Fibroblast of lung (primary cell): ENCODE measurements around the gene CAMK2G. TPM values are rescaled to one million over a fixed set of nuclear protein-coding genes. Genes with fewer than 3 reads are reported as not detected.
"Not testable (repeated sequence)": the region's sequence is repeated elsewhere in the genome, so short reads cannot be mapped to it uniquely, and the experiment has no call there.

Source experiments
- DNase-seq, 2 donors: peaks; one replicate each; pipeline versions ENCODE4 v3.0.0 to v3.0.0-alpha.2; 2010; ENCODE audit warnings: low read depth in 2 of 2
- H2AFZ ChIP-seq: 2 replicates; pipeline ENCODE4 v1.5.1; 2012; ENCODE audit warnings: low read length, control low read depth, inconsistent platforms
- H3K27ac ChIP-seq: 2 replicates; pipeline ENCODE4 v1.5.1; 2011; ENCODE audit warnings: low read length, control low read depth; ENCODE audit not compliant: insufficient read depth
- H3K27me3 ChIP-seq: 2 replicates; pipeline ENCODE4 v1.5.1; 2011; ENCODE audit warnings: mild to moderate bottlenecking, low read length; ENCODE audit not compliant: control insufficient read depth, insufficient read depth
- H3K36me3 ChIP-seq: 2 replicates; pipeline ENCODE4 v1.5.1; 2011; ENCODE audit warnings: low read length; ENCODE audit not compliant: control insufficient read depth, insufficient read depth
- H3K4me1 ChIP-seq: 2 replicates; pipeline ENCODE4 v1.5.1; 2011; ENCODE audit warnings: low read length; ENCODE audit not compliant: control insufficient read depth, insufficient read depth; ENCODE audit errors: extremely low read depth
- H3K4me2 ChIP-seq: 2 replicates; pipeline ENCODE4 v1.5.1; 2011; ENCODE audit warnings: low read length, control low read depth; ENCODE audit not compliant: insufficient read depth; ENCODE audit errors: extremely low read depth
- H3K4me3 ChIP-seq, 4 experiments: fragments of 200-600 bp in 1 of 4; sonication (generic) in 1 of 4; replicated peaks in 1 of 4; 2 replicates each; pipeline ENCODE4 v1.5.1; 2011 to 2016; ENCODE audit warnings: low read length in 4 of 4, low read depth in 3 of 4, mild to moderate bottlenecking in 3 of 4, control low read depth in 2 of 4, inconsistent platforms in 1 of 4, mixed read lengths in 1 of 4; ENCODE audit not compliant: insufficient read depth in 1 of 4; ENCODE audit errors: control extremely low read depth in 1 of 4
- H3K79me2 ChIP-seq: 2 replicates; pipeline ENCODE4 v1.5.1; 2012; ENCODE audit warnings: mild to moderate bottlenecking, low read length, inconsistent platforms; ENCODE audit not compliant: control insufficient read depth, insufficient read depth
- H3K9ac ChIP-seq: 2 replicates; pipeline ENCODE4 v1.5.1; 2011; ENCODE audit warnings: mild to moderate bottlenecking, low read length, control low read depth; ENCODE audit not compliant: insufficient read depth
- H3K9me3 ChIP-seq: 2 replicates; pipeline ENCODE4 v1.5.1; 2012; ENCODE audit warnings: low read depth, low read length; ENCODE audit not compliant: control insufficient read depth, insufficient read depth
- H4K20me1 ChIP-seq: 2 replicates; pipeline ENCODE4 v1.5.1; 2011; ENCODE audit warnings: low read length; ENCODE audit not compliant: control insufficient read depth, insufficient read depth; ENCODE audit errors: extremely low read depth
- EZH2 ChIP-seq: IDR thresholded peaks from 2 replicates; pipeline ENCODE4 v1.5.1; 2012; ENCODE audit warnings: low read length, control low read depth, mild to moderate bottlenecking; ENCODE audit errors: missing control alignments
- polyA plus RNA-seq, 2 donors: library from polyadenylated mRNA; depleted of rRNA in 1 of 2; stranded (reverse) in 1 of 2; unstranded in 1 of 2; fragments of >200 nt; gene quantifications; 2 replicates each; pipeline ENCODE4 v1.2.1, GENCODE V29; 2011 to 2012; ENCODE audit warnings: missing spikeins in 1 of 2
- total RNA-seq: library from RNA; depleted of rRNA; stranded (reverse); fragments of >200 nt; gene quantifications from 2 replicates; pipeline ENCODE4 v1.2.1, GENCODE V29; 2014
- TF ChIP-seq, protein P1 (sequence below), 2 donors: IDR thresholded peaks in 1 of 2; conservative IDR thresholded peaks in 1 of 2; 1 replicate in 1 of 2; 2 replicates in 1 of 2; pipeline ENCODE4 v1.5.1; 2011 to 2012; ENCODE audit warnings: low read length in 2 of 2, control low read depth in 1 of 2, inconsistent platforms in 1 of 2, low read depth in 1 of 2, mild to moderate bottlenecking in 1 of 2

The CAMK2G gene
- total and polyA plus RNA-seq, 2 donors (not counting 1 experiment from before 2014, with no cell fraction given): 25.9 to 32.2 TPM

- H3K9me3 ChIP-seq: no peaks in the 10 kb centered on the region
- no peak for TF ChIP-seq EZH2
- TF ChIP-seq, protein P1, sequence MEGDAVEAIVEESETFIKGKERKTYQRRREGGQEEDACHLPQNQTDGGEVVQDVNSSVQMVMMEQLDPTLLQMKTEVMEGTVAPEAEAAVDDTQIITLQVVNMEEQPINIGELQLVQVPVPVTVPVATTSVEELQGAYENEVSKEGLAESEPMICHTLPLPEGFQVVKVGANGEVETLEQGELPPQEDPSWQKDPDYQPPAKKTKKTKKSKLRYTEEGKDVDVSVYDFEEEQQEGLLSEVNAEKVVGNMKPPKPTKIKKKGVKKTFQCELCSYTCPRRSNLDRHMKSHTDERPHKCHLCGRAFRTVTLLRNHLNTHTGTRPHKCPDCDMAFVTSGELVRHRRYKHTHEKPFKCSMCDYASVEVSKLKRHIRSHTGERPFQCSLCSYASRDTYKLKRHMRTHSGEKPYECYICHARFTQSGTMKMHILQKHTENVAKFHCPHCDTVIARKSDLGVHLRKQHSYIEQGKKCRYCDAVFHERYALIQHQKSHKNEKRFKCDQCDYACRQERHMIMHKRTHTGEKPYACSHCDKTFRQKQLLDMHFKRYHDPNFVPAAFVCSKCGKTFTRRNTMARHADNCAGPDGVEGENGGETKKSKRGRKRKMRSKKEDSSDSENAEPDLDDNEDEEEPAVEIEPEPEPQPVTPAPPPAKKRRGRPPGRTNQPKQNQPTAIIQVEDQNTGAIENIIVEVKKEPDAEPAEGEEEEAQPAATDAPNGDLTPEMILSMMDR (conservative IDR thresholded peaks at IDR 0.05 in 1 of 2, IDR thresholded peaks at IDR 0.05 in 1 of 2; ENCODE audit: low read depth in 1 of 2, low read length in 2 of 2): no peak
- no peak overlapping the region for H3K4me3 ChIP-seq
- no peak overlapping the region for H3K9ac ChIP-seq
- H3K4me1 ChIP-seq: peaks cover 33% of the 10 kb centered on the region
- no peak overlapping the region for H3K27ac ChIP-seq
- no peak overlapping the region for H3K4me2 ChIP-seq
- H3K79me2 ChIP-seq: no peaks in the 10 kb centered on the region
- no peaks in the 10 kb centered on the region for H3K27me3 ChIP-seq
- no peaks in the 10 kb centered on the region for H3K36me3 ChIP-seq
- no peak for DNase-seq
- no peak overlapping the region for H2AFZ ChIP-seq
- no peaks in the 10 kb centered on the region for H4K20me1 ChIP-seq
Observed at GRCh38 chr10:73891540-73891939, 17.2 kb upstream of the CAMK2G start.

DNA sequence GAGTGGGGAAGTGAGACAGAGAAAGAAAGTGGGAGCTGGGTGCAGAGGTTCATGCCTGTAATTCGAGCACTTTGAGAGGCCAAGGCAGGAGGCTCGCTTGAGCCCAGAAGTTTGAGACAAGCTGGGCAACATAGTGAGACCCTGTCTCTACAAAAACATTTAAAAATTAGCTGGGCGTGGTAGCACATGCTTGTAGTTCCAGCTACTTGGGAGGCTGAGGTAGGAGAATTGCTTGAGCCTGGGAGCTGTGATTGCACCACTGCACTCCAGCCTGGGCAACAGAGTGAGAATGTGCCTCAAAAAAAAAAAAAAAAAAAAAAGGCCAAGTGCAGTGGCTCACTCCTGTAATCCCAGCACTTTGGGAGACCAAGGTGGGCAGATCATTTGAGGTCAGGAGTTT is 16.5 kb upstream of the CAMK2G start:
- H4K20me1 ChIP-seq, H3K79me2 ChIP-seq, H3K9ac ChIP-seq, H3K9me3 ChIP-seq, H3K27ac ChIP-seq, DNase-seq, H3K36me3 ChIP-seq, H3K27me3 ChIP-seq, H3K4me3 ChIP-seq, H3K4me2 ChIP-seq, H2AFZ ChIP-seq: not testable (repeated sequence)
- H3K4me1 ChIP-seq: peaks cover 37% of the 10 kb centered on the region

DNA sequence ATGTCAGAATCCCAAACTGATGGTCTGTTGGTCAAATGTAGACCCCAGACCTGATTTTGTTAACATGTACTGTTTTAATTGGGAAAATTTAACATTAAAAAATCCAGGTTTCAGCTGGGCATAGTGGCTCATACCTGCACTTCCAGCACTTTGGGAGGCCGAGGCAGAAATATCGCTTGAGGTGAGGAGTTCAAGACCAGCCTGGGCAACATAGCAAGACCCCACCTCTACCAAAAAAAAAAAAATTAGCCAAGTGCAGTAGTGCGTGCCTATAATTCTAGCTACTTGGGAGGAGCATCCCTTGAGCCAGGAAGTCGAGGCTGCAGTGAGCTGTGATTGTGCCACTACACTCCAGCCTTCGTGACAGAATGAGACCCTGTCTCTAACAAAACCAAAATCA is 15.9 kb upstream of the CAMK2G start:
- Histone ChIP-seq H3K79me2 (no peaks in the 10 kb centered on the region), H3K27me3 (no peaks in the 10 kb centered on the region), H4K20me1 (no peaks in the 10 kb centered on the region), H3K4me3 (no peak overlapping the region), H2AFZ (no peak overlapping the region), H3K27ac (no peak overlapping the region), H3K9me3 (no peaks in the 10 kb centered on the region), H3K9ac (no peak overlapping the region), H3K4me2 (no peak overlapping the region), H3K36me3 (no peaks in the 10 kb centered on the region), H3K4me1 (peaks cover 37% of the 10 kb centered on the region)
- no peak for DNase-seq
- no peak for TF ChIP-seq EZH2
- TF ChIP-seq, protein P1 (conservative IDR thresholded peaks at IDR 0.05 in 1 of 2, IDR thresholded peaks at IDR 0.05 in 1 of 2; ENCODE audit: low read depth in 1 of 2, low read length in 2 of 2): no peak

DNA sequence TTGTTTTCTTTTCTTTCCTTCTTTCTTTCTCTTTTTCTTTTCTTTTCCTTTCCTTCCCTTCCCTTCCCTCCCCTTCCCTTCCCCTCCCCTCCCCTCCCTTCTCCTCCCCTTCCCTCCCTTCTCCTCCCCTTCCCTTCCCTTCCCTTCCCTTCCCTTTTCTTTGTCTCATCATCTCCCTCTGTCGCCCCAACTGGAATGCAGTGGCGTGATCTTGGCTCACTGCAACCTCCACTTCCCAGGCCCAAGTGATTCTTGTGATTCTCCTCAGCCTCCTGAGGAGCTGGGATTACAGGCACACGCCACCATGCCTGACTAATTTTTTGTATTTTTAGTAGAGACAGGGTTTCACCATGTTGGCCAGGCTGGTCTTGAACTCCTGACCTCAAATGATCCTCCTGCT is 15.1 kb upstream of the CAMK2G start:
- not testable (repeated sequence) for H3K9me3 ChIP-seq

More for the DNA sequence above, 15.1 kb upstream of the CAMK2G start:
- H3K4me2 ChIP-seq, H3K36me3 ChIP-seq, H3K27me3 ChIP-seq, H3K27ac ChIP-seq, H3K79me2 ChIP-seq, H3K4me3 ChIP-seq, H3K9ac ChIP-seq, H2AFZ ChIP-seq, H4K20me1 ChIP-seq: not testable (repeated sequence)
- DNase-seq: peak in 1 of 2 donors; percentile 33
- peaks cover 36% of the 10 kb centered on the region for H3K4me1 ChIP-seq
